ENCODE measurements around the gene CALCOCO1.

GRCh38 chr12:53739214-53740129 is 12.2 kb upstream of the CALCOCO1 start:
- TF ChIP-seq CHD1 (IDR thresholded peaks at IDR 0.05; ENCODE audit: low read depth, low read length): no peak
- no peak for TF ChIP-seq ZNF24 (IDR thresholded peaks at IDR 0.05)
- no peak for TF ChIP-seq YBX1 (IDR thresholded peaks at IDR 0.05)

Data from GM12878 (cell line).